WI38 (cell line): Measurements from ENCODE around the gene LHCGR.

Experiments used
- H3K4me3 ChIP-seq: 2 replicates; pipeline ENCODE4 v1.5.1; 2011; ENCODE audit warnings: low read depth, mild to moderate bottlenecking, control low read depth, low read length
- CTCF ChIP-seq: IDR thresholded peaks from 2 replicates; pipeline ENCODE4 v1.5.1; 2012; ENCODE audit warnings: low read depth, mild to moderate bottlenecking, control low read depth, low read length

The LHCGR gene

GRCh38 chr2:48727560-48727959, 28.0 kb downstream of the LHCGR start:
- TF ChIP-seq CTCF: no peak
- H3K4me3 ChIP-seq: no peak overlapping the region

- no peak overlapping the region for H3K4me3 ChIP-seq
- no peak for TF ChIP-seq CTCF
Measured at GRCh38 chr2:48725696-48726494, 29.6 kb downstream of the LHCGR start.

- TF ChIP-seq CTCF: no peak
- no peak overlapping the region for H3K4me3 ChIP-seq
Measured at GRCh38 chr2:48724278-48724677, 31.2 kb downstream of the LHCGR start.

GRCh38 chr2:48723129-48723528, 32.4 kb downstream of the LHCGR start:
- no peak for TF ChIP-seq CTCF
- no peak overlapping the region for H3K4me3 ChIP-seq

- TF ChIP-seq CTCF: no peak
- H3K4me3 ChIP-seq: no peak overlapping the region
Measured at GRCh38 chr2:48722391-48722790, 33.1 kb downstream of the LHCGR start.

- no peak overlapping the region for H3K4me3 ChIP-seq
- no peak for TF ChIP-seq CTCF
Measured at GRCh38 chr2:48721158-48721557, 34.4 kb downstream of the LHCGR start.

GRCh38 chr2:48719480-48720177, 35.9 kb downstream of the LHCGR start:
- no peak overlapping the region for H3K4me3 ChIP-seq
- no peak for TF ChIP-seq CTCF
